NCI-H510A treated with DMSO at 0.1 percent for 48 hours (cell line): ENCODE results near the gene KCNG2.
A peak's percentile ranks its signal among the peaks of the same experiment; 100 is the strongest.

Source experiments
- DNase-seq: peaks from one replicate; lab custom pipeline; 2025; lab: John Stamatoyannopoulos, UW

KCNG2 gene

GRCh38 chr18:79941473-79942119 lies 143.9 kb downstream of the KCNG2 start:
- DNase-seq: no peak

GRCh38 chr18:79942211-79942610 lies 144.5 kb downstream of the KCNG2 start:
- no peak for DNase-seq

- no peak for DNase-seq
Observed at GRCh38 chr18:79942786-79943607, 145.3 kb downstream of the KCNG2 start.

- DNase-seq: no peak
Observed at GRCh38 chr18:79943608-79944125, 145.9 kb downstream of the KCNG2 start.

- no peak for DNase-seq
Observed at GRCh38 chr18:79944126-79944731, 146.5 kb downstream of the KCNG2 start.

- DNase-seq: no peak
Observed at GRCh38 chr18:79944746-79945117, 147.0 kb downstream of the KCNG2 start.

- DNase-seq: no peak
Observed at GRCh38 chr18:79945118-79946042, 147.6 kb downstream of the KCNG2 start.

GRCh38 chr18:79947054-79947755 lies 149.5 kb downstream of the KCNG2 start:
- no peak for DNase-seq

GRCh38 chr18:79947881-79948610 lies 150.3 kb downstream of the KCNG2 start:
- no peak for DNase-seq

- DNase-seq: peak; percentile 70
Observed at GRCh38 chr18:79948719-79949411, 151.1 kb downstream of the KCNG2 start.
